Neural cell (in vitro differentiated cells): ENCODE data around the gene DGKZ. TPM values are rescaled to one million over a fixed set of nuclear protein-coding genes. Genes with fewer than 3 reads are reported as not detected.

ENCODE experiments used
- H2AFZ ChIP-seq: fragments of 200-600, 300-800 bp; sonication (generic), shearing (Covaris generic); 2 replicates; pipeline ENCODE4 v1.6.0; 2014; ENCODE audit warnings: low read depth, mild to moderate bottlenecking, antibody characterized with exemption, low read length, moderate library complexity
- H3F3A ChIP-seq: fragments of 200-600 bp; shearing (Covaris generic); 2 replicates; pipeline ENCODE4 v1.6.1; 2016; ENCODE audit warnings: mild to moderate bottlenecking, moderate library complexity, mixed read lengths, antibody characterized with exemption, low read length; ENCODE audit not compliant: insufficient read depth, poor library complexity, severe bottlenecking
- H3K27ac ChIP-seq: fragments of 200-600, 300-800 bp; sonication (generic), shearing (Covaris generic); 2 replicates; pipeline ENCODE4 v1.5.1; 2014; ENCODE audit warnings: mild to moderate bottlenecking, low read length, moderate library complexity
- H3K27me3 ChIP-seq: fragments of 300-800, 200-600 bp; sonication (generic), shearing (Covaris generic); 2 replicates; pipeline ENCODE4 v1.6.0; 2014; ENCODE audit warnings: mild to moderate bottlenecking, low read depth, low read length, moderate library complexity; ENCODE audit not compliant: insufficient read depth
- H3K36me3 ChIP-seq: fragments of 300-800, 200-600 bp; sonication (generic), shearing (Covaris generic); 2 replicates; pipeline ENCODE4 v1.5.1; 2014; ENCODE audit warnings: mild to moderate bottlenecking, antibody characterized with exemption, low read length, moderate library complexity; ENCODE audit not compliant: insufficient read depth
- H3K4me2 ChIP-seq: fragments of 300-800, 200-600 bp; sonication (generic), shearing (Covaris generic); 2 replicates; pipeline ENCODE4 v1.6.0; 2014; ENCODE audit warnings: mild to moderate bottlenecking, low read length
- H3K4me3 ChIP-seq: fragments of 300-800, 200-600 bp; sonication (generic), shearing (Covaris generic); 2 replicates; pipeline ENCODE4 v1.5.1; 2014; ENCODE audit warnings: mild to moderate bottlenecking, low read length, moderate library complexity
- H3K79me2 ChIP-seq: fragments of 200-600 bp; shearing (Covaris generic); replicated peaks from 2 replicates; pipeline ENCODE4 v1.6.0; 2014; ENCODE audit warnings: mild to moderate bottlenecking, low read length, moderate library complexity; ENCODE audit not compliant: insufficient read depth
- H3K9ac ChIP-seq: fragments of 300-800, 200-600 bp; sonication (generic), shearing (Covaris generic); 2 replicates; pipeline ENCODE4 v1.6.1; 2016; ENCODE audit warnings: mild to moderate bottlenecking, low read length, mixed read lengths
- H3K9me2 ChIP-seq: fragments of 200-600 bp; shearing (Covaris generic); 2 replicates; pipeline ENCODE4 v1.6.1; 2016; ENCODE audit warnings: mild to moderate bottlenecking, low read length, mixed read lengths; ENCODE audit not compliant: insufficient read depth
- H3K9me3 ChIP-seq: fragments of 200-600, 300-800 bp; sonication (generic), shearing (Covaris generic); 2 replicates; pipeline ENCODE4 v1.6.1; 2016; ENCODE audit warnings: mild to moderate bottlenecking, mixed run types, low read length, moderate library complexity, mixed read lengths
- H4K20me1 ChIP-seq: fragments of 200-600 bp; shearing (Covaris generic); 2 replicates; pipeline ENCODE4 v1.6.1; 2016; ENCODE audit warnings: mild to moderate bottlenecking, mixed run types; ENCODE audit not compliant: insufficient read depth
- CTCF ChIP-seq: fragments of 450-650 bp; IDR thresholded peaks from 2 replicates; pipeline ENCODE4 v1.5.1; 2014; ENCODE audit warnings: antibody characterized with exemption, mild to moderate bottlenecking, moderate library complexity; ENCODE audit not compliant: poor library complexity, severe bottlenecking
- EP300 ChIP-seq: fragments of 450-650 bp; conservative IDR thresholded peaks from 2 replicates; pipeline ENCODE4 v1.6.1; 2014; ENCODE audit warnings: antibody characterized with exemption, mild to moderate bottlenecking, moderate library complexity; ENCODE audit not compliant: poor library complexity, severe bottlenecking
- EZH2 ChIP-seq: fragments of 200-600, 300-800 bp; shearing (Covaris generic), sonication (generic); IDR thresholded peaks from 2 replicates; pipeline ENCODE4 v1.6.1; 2014; ENCODE audit warnings: antibody characterized with exemption, low read length, borderline replicate concordance, mild to moderate bottlenecking; ENCODE audit not compliant: insufficient read depth, poor library complexity, severe bottlenecking
- MXI1 ChIP-seq: fragments of 450-650 bp; conservative IDR thresholded peaks from 2 replicates; pipeline ENCODE4 v1.6.1; 2014; ENCODE audit warnings: antibody characterized with exemption, mild to moderate bottlenecking; ENCODE audit not compliant: poor library complexity, severe bottlenecking
- POLR2AphosphoS5 ChIP-seq: IDR thresholded peaks from 2 replicates; pipeline ENCODE4 v1.6.1; 2012
- RAD21 ChIP-seq: fragments of 450-650 bp; conservative IDR thresholded peaks from 2 replicates; pipeline ENCODE4 v1.6.1; 2014; ENCODE audit warnings: antibody characterized with exemption, mild to moderate bottlenecking, moderate library complexity
- SMC3 ChIP-seq: fragments of 450-650 bp; conservative IDR thresholded peaks from 2 replicates; pipeline ENCODE4 v1.6.1; 2014; ENCODE audit warnings: antibody characterized with exemption, mild to moderate bottlenecking, moderate library complexity; ENCODE audit not compliant: poor library complexity
- TAF1 ChIP-seq: IDR thresholded peaks from 2 replicates; pipeline ENCODE4 v1.6.1; 2012; ENCODE audit warnings: low read depth
- polyA plus RNA-seq: library from polyadenylated mRNA; depleted of rRNA; stranded (reverse); fragments of >200 nt; gene quantifications from 2 replicates; pipeline ENCODE4 v1.2.3, GENCODE V29; 2014
- TF ChIP-seq, protein P1 (sequence below): IDR thresholded peaks from 2 replicates; pipeline ENCODE4 v1.6.1; 2012; ENCODE audit warnings: borderline replicate concordance

Gene DGKZ
- polyA plus RNA-seq, 1 donor from 2014 or later: 55.7 TPM

DNA sequence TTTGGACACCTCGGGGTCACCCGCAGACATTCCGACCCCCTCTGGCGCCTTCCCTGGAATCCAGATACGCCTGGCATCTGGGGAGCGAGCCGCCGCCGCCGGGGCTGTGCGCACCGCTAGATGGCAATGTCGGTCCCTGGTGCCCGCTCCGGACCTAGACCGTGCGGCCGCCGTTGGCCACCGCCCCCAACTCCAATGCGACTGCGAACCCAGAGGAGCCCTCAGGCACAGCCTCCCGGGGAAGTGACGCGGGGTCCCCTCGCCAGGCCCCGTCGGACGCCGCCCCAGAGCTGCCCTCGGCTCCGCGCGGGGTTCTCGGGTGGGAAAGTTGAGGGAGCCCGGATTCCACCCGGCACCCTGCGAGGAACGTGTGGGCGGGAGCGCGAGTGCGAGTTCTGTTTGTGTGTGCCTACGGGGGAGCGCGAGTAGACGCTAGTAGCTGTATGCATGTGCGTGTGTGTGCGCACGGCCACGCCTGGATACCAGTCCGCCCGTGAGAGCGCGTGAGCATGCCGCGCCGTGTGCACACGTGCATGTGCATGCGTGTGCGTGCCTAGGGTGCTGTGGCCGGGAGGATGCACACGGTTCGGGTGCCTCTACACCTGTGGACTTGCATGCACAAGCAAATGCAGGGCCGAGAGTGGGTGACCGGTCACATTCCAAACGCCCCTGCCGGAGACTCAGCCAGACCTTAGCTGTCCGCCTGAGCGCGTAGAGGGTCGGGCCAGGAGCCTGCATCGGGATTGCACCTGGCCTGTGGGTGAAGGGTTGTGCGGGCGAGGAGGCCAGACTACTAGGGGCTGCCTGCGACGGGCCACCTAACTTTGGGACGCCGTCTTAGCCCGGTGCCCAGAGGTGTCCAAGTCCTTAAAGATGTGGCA is 42.4 kb downstream of the DGKZ start:
- peak overlapping the region; percentile 71 for H3K4me3 ChIP-seq
- no peaks in the 10 kb centered on the region for H3F3A ChIP-seq
- H3K27ac ChIP-seq: no peak overlapping the region
- H2AFZ ChIP-seq: no peak overlapping the region
- TF ChIP-seq CTCF (peak; percentile 96), TAF1 (no peak), EP300 (peak; percentile 19), SMC3 (peak; percentile 96), POLR2AphosphoS5 (no peak), RAD21 (peak; percentile 92), EZH2 (no peak), MXI1 (peak; percentile 94)
- TF ChIP-seq, protein P1, sequence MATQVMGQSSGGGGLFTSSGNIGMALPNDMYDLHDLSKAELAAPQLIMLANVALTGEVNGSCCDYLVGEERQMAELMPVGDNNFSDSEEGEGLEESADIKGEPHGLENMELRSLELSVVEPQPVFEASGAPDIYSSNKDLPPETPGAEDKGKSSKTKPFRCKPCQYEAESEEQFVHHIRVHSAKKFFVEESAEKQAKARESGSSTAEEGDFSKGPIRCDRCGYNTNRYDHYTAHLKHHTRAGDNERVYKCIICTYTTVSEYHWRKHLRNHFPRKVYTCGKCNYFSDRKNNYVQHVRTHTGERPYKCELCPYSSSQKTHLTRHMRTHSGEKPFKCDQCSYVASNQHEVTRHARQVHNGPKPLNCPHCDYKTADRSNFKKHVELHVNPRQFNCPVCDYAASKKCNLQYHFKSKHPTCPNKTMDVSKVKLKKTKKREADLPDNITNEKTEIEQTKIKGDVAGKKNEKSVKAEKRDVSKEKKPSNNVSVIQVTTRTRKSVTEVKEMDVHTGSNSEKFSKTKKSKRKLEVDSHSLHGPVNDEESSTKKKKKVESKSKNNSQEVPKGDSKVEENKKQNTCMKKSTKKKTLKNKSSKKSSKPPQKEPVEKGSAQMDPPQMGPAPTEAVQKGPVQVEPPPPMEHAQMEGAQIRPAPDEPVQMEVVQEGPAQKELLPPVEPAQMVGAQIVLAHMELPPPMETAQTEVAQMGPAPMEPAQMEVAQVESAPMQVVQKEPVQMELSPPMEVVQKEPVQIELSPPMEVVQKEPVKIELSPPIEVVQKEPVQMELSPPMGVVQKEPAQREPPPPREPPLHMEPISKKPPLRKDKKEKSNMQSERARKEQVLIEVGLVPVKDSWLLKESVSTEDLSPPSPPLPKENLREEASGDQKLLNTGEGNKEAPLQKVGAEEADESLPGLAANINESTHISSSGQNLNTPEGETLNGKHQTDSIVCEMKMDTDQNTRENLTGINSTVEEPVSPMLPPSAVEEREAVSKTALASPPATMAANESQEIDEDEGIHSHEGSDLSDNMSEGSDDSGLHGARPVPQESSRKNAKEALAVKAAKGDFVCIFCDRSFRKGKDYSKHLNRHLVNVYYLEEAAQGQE: no peak
- H3K79me2 ChIP-seq: no peaks in the 10 kb centered on the region
- no peaks in the 10 kb centered on the region for H4K20me1 ChIP-seq
- peak overlapping the region; percentile 42 for H3K9ac ChIP-seq
- H3K4me2 ChIP-seq: peak overlapping the region; percentile 45
- H3K27me3 ChIP-seq: peaks cover 48% of the 10 kb centered on the region
- no peaks in the 10 kb centered on the region for H3K9me3 ChIP-seq
- H3K9me2 ChIP-seq: no peaks in the 10 kb centered on the region
- H3K36me3 ChIP-seq: no peaks in the 10 kb centered on the region

- Histone ChIP-seq H2AFZ (no peak overlapping the region), H3K9ac (peak overlapping the region; percentile 57), H3K9me3 (no peaks in the 10 kb centered on the region), H3K4me3 (peak overlapping the region; percentile 71), H4K20me1 (no peaks in the 10 kb centered on the region), H3K79me2 (no peaks in the 10 kb centered on the region), H3K36me3 (no peaks in the 10 kb centered on the region), H3K4me2 (peak overlapping the region; percentile 45), H3K27me3 (peaks cover 48% of the 10 kb centered on the region), H3K27ac (no peak overlapping the region), H3K9me2 (no peaks in the 10 kb centered on the region), H3F3A (no peaks in the 10 kb centered on the region)
- TF ChIP-seq TAF1 (peak; percentile 7), EP300 (no peak)
Observed at GRCh38 chr11:46390331-46391171, 43.3 kb downstream of the DGKZ start.
